Stomach (tissue), 9 donors: Measurements from ENCODE around the gene PGM3. TPM values are rescaled to one million over a fixed set of nuclear protein-coding genes. Genes with fewer than 3 reads are reported as not detected.

Experiments
- DNase-seq, 2 donors: peaks; one replicate each; pipeline versions ENCODE4 v3.0.0 to v3.0.0-alpha.2; 2013 to 2019
- H3K27ac ChIP-seq, 5 donors: fragments of 200-600 bp in 4 of 5; sonication (generic) in 4 of 5; one replicate each; pipeline ENCODE4 v1.5.1; 2013 to 2019; ENCODE audit warnings: mild to moderate bottlenecking in 1 of 5, moderate library complexity in 1 of 5
- H3K27me3 ChIP-seq, 3 donors: fragments of 200-600 bp; sonication (generic); one replicate each; pipeline ENCODE4 v1.5.1; 2017 to 2019; ENCODE audit warnings: mixed run types in 1 of 3
- H3K36me3 ChIP-seq, 4 donors: fragments of 200-600 bp; sonication (generic); 1 replicate in 3 of 4; 2 replicates in 1 of 4; pipeline ENCODE4 v1.5.1; 2016 to 2019
- H3K4me1 ChIP-seq, 4 donors: fragments of 200-600 bp; sonication (generic); one replicate each; pipeline ENCODE4 v1.5.1; 2016 to 2019
- H3K4me3 ChIP-seq, 4 donors: fragments of 200-600 bp; sonication (generic) in 3 of 4; one replicate each; pipeline ENCODE4 v1.5.1; 2016 to 2019; ENCODE audit warnings: mild to moderate bottlenecking in 1 of 4
- H3K9me3 ChIP-seq, 4 donors: fragments of 200-600 bp; sonication (generic); one replicate each; pipeline ENCODE4 v1.5.1; 2016 to 2019
- CTCF ChIP-seq, 7 experiments: fragments of 450-650 bp in 4 of 7; fragments of 200-600 bp in 3 of 7; sonication (generic) in 3 of 7; IDR thresholded peaks; one replicate each; pipeline ENCODE4 v1.5.1; 2016 to 2019; ENCODE audit warnings: antibody characterized with exemption in 7 of 7, control low read depth in 2 of 7, mild to moderate bottlenecking in 1 of 7
- EP300 ChIP-seq: sonication (generic); formaldehyde crosslinking; IDR thresholded peaks from one replicate; pipeline ENCODE4 v1.6.1; 2017; ENCODE audit warnings: antibody characterized with exemption
- POLR2A ChIP-seq, 4 donors: fragments of 450-650 bp; IDR thresholded peaks; one replicate each; pipeline ENCODE4 v1.6.1; 2016; ENCODE audit warnings: antibody characterized with exemption in 4 of 4, control low read depth in 2 of 4, mild to moderate bottlenecking in 1 of 4, moderate library complexity in 1 of 4
- POLR2AphosphoS5 ChIP-seq, 3 donors: sonication (generic); formaldehyde crosslinking; IDR thresholded peaks; one replicate each; pipeline ENCODE4 v1.6.1; 2016; ENCODE audit warnings: antibody characterized with exemption in 3 of 3
- WGBS, 5 donors: extraction: QIAGEN DNeasy Blood & Tissue Kit in 3 of 5; methylation state at CpG; one replicate each; pipeline versions ENCODE4 v1.1.5 to v1.1.7; 2013 to 2018; 5-methylcytosine and 5-hydroxymethylcytosine counted together
- intact Hi-C: fragments of 100-400 bp; cut with DNase I; formaldehyde crosslinking; loops from one replicate; pipeline ENCODE4 v1.15.1; 2023; ENCODE audit warnings: low total_unique reads
- polyA plus RNA-seq, 3 donors: library from polyadenylated mRNA; stranded (reverse); fragments of 200-250 nt; gene quantifications; one replicate each; pipeline ENCODE4 v1.2.3, GENCODE V29; 2013
- total RNA-seq, 5 donors: library from RNA; depleted of rRNA; stranded (reverse); fragments of >200 nt; gene quantifications; one replicate each; pipeline versions ENCODE4 v1.1.0 to v1.2.3, GENCODE V29; 2014 to 2016
- donor health status: healthy with polysubstance abuse.
- donor health status: Bipolar disorder and iron deficiency.
- donor health status: healthy.

PGM3 gene
- total and polyA plus RNA-seq, 8 donors: 0.58 to 96.4 (median 19.6) TPM

DNA sequence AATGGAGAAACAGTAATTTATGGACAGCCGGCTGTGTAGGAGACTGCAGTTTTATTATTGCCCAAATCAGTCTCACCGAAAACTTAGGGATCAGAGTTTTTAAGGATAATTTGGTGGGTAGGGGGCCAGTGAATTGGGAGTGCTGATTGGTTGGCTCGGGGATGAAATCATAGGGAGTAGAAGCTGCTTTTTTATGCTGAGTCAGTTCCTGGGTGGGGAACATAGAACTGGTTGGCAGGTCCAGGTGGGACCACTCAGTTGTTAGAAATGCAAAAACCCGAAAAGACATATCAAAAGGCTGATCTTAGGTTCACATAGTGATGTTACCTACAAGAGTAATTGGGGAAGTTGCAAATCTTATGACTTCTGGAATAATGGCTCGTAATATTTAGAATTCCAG is 66.3 kb downstream of the PGM3 start:
- no peak overlapping the region for H3K27ac ChIP-seq
- peaks cover 23 to 99% (median 94%) of the 10 kb centered on the region in 4 donors for H3K36me3 ChIP-seq
- DNase-seq: no peak
- H3K9me3 ChIP-seq: no peaks in the 10 kb centered on the region
- H3K27me3 ChIP-seq: no peaks in the 10 kb centered on the region
- H3K4me1 ChIP-seq: no peaks in the 10 kb centered on the region
- intact Hi-C loops: no loop called here
- TF ChIP-seq POLR2AphosphoS5 (IDR thresholded peaks at IDR 0.05) (no peak), CTCF (IDR thresholded peaks at IDR 0.05) (no peak), EP300 (no peak), POLR2A (IDR thresholded peaks at IDR 0.05) (no peak)
- WGBS, 5 donors: 93 to 98% (median 96%) methylated on average over 5 of the region's 5 CpGs
- H3K4me3 ChIP-seq: no peak overlapping the region

DNA sequence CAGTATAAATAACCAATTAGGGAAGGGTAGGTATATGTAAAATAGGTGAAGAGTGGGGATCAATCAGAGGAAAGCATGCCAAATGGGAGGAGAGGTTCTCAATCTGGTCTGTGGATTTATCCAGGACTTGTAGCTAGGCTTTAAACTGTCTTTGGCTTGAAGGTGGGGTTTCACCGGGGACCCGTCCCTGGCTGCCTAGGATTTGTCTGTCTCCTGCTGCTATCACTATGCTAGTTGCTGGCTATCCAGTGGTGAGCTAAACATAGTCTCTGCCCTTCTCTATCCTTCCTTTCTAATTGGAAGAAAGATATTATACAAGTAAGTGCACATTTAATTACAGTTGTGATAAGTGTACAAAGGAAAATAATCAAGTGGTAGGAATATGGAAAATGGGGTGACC is 66.8 kb downstream of the PGM3 start:
- 90 to 100% (median 97%) methylated on average over 2 of the region's 2 CpGs for WGBS, 5 donors
- peaks cover 20 to 99% (median 88%) of the 10 kb centered on the region in 4 donors for H3K36me3 ChIP-seq
- no peaks in the 10 kb centered on the region for H3K9me3 ChIP-seq
- H3K4me3 ChIP-seq: no peak overlapping the region
- H3K27me3 ChIP-seq: no peaks in the 10 kb centered on the region
- no peak for DNase-seq
- intact Hi-C loops: no loop called here
- no peaks in the 10 kb centered on the region for H3K4me1 ChIP-seq
- H3K27ac ChIP-seq: no peak overlapping the region
- no peak for TF ChIP-seq POLR2AphosphoS5 (IDR thresholded peaks at IDR 0.05)

- no peaks in the 10 kb centered on the region for H3K9me3 ChIP-seq
- intact Hi-C loops: no loop called here
- H3K27me3 ChIP-seq: no peaks in the 10 kb centered on the region
- H3K4me1 ChIP-seq: no peaks in the 10 kb centered on the region
- DNase-seq: no peak
- H3K36me3 ChIP-seq: peaks cover 19 to 99% (median 86%) of the 10 kb centered on the region in 4 donors
- TF ChIP-seq CTCF (IDR thresholded peaks at IDR 0.05) (no peak), POLR2A (IDR thresholded peaks at IDR 0.05) (no peak), POLR2AphosphoS5 (IDR thresholded peaks at IDR 0.05) (no peak), EP300 (no peak)
- no peak overlapping the region for H3K27ac ChIP-seq
- no peak overlapping the region for H3K4me3 ChIP-seq
These were observed 67.6 kb downstream of the PGM3 start for GRCh38 chr6:83125425-83125824.

DNA sequence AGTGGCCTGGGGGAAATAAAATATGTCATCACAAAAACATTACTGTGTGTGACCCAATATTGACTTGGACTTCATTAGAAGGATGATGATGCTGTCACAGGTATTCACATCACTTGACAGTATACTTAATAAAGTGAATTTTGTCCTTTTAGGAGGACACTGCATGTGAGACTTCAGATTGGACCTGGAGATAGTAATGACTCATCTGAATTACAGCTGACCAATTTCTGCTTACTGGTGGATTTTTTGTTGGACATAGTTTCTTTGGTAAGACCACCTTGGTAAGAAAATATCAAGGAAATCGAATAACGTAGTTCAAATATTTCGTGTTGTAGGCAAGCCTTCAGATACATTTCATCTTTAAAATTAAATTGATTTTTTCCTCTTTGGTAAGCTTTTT is 68.5 kb downstream of the PGM3 start:
- Histone ChIP-seq H3K36me3 (peaks cover 14 to 98% (median 86%) of the 10 kb centered on the region in 4 donors), H3K9me3 (no peaks in the 10 kb centered on the region), H3K27ac (no peak overlapping the region), H3K4me3 (no peak overlapping the region), H3K27me3 (no peaks in the 10 kb centered on the region), H3K4me1 (no peaks in the 10 kb centered on the region)
- WGBS, 5 donors: 95 to 99% (median 98%) methylated on average over 3 of the region's 3 CpGs
- DNase-seq: no peak
- intact Hi-C loops: no loop called here
- no peak for TF ChIP-seq POLR2AphosphoS5 (IDR thresholded peaks at IDR 0.05)
- no peak for TF ChIP-seq EP300

DNA sequence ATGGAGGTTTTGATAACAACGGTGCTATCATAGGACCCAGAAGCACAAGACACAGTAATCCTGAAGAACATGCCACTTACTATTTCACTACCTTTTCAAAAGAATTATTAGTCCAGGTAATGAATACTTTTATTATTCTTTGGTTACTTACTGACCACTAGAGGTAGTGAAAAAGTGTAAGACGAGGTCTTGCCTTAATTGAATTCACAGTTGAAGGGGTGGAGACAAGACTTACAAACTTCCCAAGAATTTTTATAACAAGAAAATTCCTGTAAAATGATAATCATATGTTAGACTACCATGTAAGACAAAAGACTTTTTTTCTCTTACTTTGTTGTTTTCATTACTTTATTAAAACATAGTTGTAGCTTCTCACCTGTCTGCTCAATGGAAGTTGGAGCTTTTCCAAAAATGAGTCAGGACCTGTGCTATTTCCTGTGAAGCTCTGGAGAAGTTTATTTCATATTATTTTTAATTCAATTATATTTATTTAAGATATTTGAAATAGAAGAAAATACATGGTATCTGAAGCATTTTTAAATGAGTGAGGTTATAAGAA is 73.2 kb downstream of the PGM3 start:
- TF ChIP-seq POLR2AphosphoS5 (IDR thresholded peaks at IDR 0.05) (no peak), POLR2A (IDR thresholded peaks at IDR 0.05) (no peak), CTCF (IDR thresholded peaks at IDR 0.05) (no peak), EP300 (no peak)
- Histone ChIP-seq H3K27me3 (no peaks in the 10 kb centered on the region), H3K9me3 (no peaks in the 10 kb centered on the region), H3K4me3 (no peak overlapping the region), H3K36me3 (peaks cover 0 to 68% (median 51%) of the 10 kb centered on the region in 4 donors), H3K4me1 (no peaks in the 10 kb centered on the region), H3K27ac (no peak overlapping the region)
- no peak for DNase-seq
- 92 to 95% (median 92%) methylated on average over 2 of the region's 2 CpGs for WGBS, 5 donors
- intact Hi-C loops: no loop called here
